Ramos (cell line): Measurements from ENCODE around the gene DARS1.

Source experiments
- in situ Hi-C: fragments of 300-500 bp; cut with MboI; formaldehyde crosslinking; loops from one replicate; pipeline ENCODE4 v1.14.3; 2022; ENCODE audit warnings: low sequenced_read_pairs; ENCODE audit not compliant: unreplicated experiment

Gene DARS1

GRCh38 chr2:135949451-135950234 lies 35.8 kb downstream of the DARS1 start:
- in situ Hi-C loops: no loop called here

GRCh38 chr2:135948642-135949355 lies 36.6 kb downstream of the DARS1 start:
- in situ Hi-C loops: no loop called here

GRCh38 chr2:135948141-135948540 lies 37.3 kb downstream of the DARS1 start:
- in situ Hi-C loops: no loop called here

GRCh38 chr2:135947483-135947882 lies 37.9 kb downstream of the DARS1 start:
- in situ Hi-C loops: no loop called here

GRCh38 chr2:135945526-135945925 lies 39.9 kb downstream of the DARS1 start:
- in situ Hi-C loops: no loop called here

- in situ Hi-C loops: no loop called here
These were observed 40.8 kb downstream of the DARS1 start for GRCh38 chr2:135944625-135945024.

- in situ Hi-C loops: no loop called here
These were observed 42.3 kb downstream of the DARS1 start for GRCh38 chr2:135942936-135943688.

GRCh38 chr2:135936524-135936923 lies 48.9 kb downstream of the DARS1 start:
- in situ Hi-C loops: no loop called here

- in situ Hi-C loops: no loop called here
These were observed 49.5 kb downstream of the DARS1 start for GRCh38 chr2:135935914-135936313.

- in situ Hi-C loops: no loop called here
These were observed 53.5 kb downstream of the DARS1 start for GRCh38 chr2:135931776-135932443.

- in situ Hi-C loops: no loop called here
These were observed 58.8 kb downstream of the DARS1 start for GRCh38 chr2:135926605-135927004.

- in situ Hi-C loops: no loop called here
These were observed 59.9 kb downstream of the DARS1 start for GRCh38 chr2:135925571-135925970.

GRCh38 chr2:135916207-135916606 lies 69.2 kb downstream of the DARS1 start:
- in situ Hi-C loops: loop anchor here (5.0 to 10.0 kb wide), 3 partner anchors 199 to 461 kb away; partner anchors contain the start of gene CXCR4

GRCh38 chr2:135914485-135914884 lies 70.9 kb downstream of the DARS1 start:
- in situ Hi-C loops: loop anchor here (10.0 kb wide), 2 partner anchors 200 to 340 kb away; partner anchors contain the start of gene CXCR4

GRCh38 chr2:135913727-135914365 lies 71.6 kb downstream of the DARS1 start:
- in situ Hi-C loops: loop anchor here (10.0 kb wide), 2 partner anchors 201 to 341 kb away; partner anchors contain the start of gene CXCR4

GRCh38 chr2:135909976-135910375 lies 75.5 kb downstream of the DARS1 start:
- in situ Hi-C loops: loop anchor here (10.0 kb wide), 2 partner anchors 205 to 345 kb away; partner anchors contain the start of gene CXCR4

GRCh38 chr2:135905679-135906078 lies 79.7 kb downstream of the DARS1 start:
- in situ Hi-C loops: no loop called here

- in situ Hi-C loops: no loop called here
These were observed 81.0 kb downstream of the DARS1 start for GRCh38 chr2:135904341-135904989.

GRCh38 chr2:135903650-135904049 lies 81.8 kb downstream of the DARS1 start:
- in situ Hi-C loops: no loop called here
